Measurements from ENCODE around the gene HSPB9. TPM values are rescaled to one million over a fixed set of nuclear protein-coding genes. Genes with fewer than 3 reads are reported as not detected.

HSPB9 gene
- total RNA-seq, 4 donors from 2014 or later: 0.14 TPM; not detected in 3

- H3K9me3 ChIP-seq: no peaks in the 10 kb centered on the region
- 84 to 93% methylated on average over 6 to 13 of the region's 13 CpGs for WGBS, 2 donors (ENCODE audit: low coverage in 1 of 2)
- intact Hi-C loops (cut with DNase I; ENCODE audit: low total_unique reads) (no loop called here), in situ Hi-C loops (cut with MboI; ENCODE audit: low pct_ligation_motif_present in 1 of 4, low pct_unique_long_range_greater_than_20kb in 1 of 4, low sequenced_read_pairs in 3 of 4) (no loop called here)
- H3K36me3 ChIP-seq: peaks cover 0 to 11% (median 2%) of the 10 kb centered on the region in 4 donors
- no peak for TF ChIP-seq POLR2A (IDR thresholded peaks at IDR 0.05)
- H3K4me3 ChIP-seq: no peak overlapping the region
- H3K4me1 ChIP-seq: peaks cover 0 to 34% (median 5%) of the 10 kb centered on the region in 4 donors
- no peak for DNase-seq
- no peaks in the 10 kb centered on the region for H3K27me3 ChIP-seq
- no peak overlapping the region for H3K27ac ChIP-seq
Measured at GRCh38 chr17:42146911-42147607, 24.5 kb downstream of the HSPB9 start.

- H3K36me3 ChIP-seq: peaks cover 0 to 3% (median 0%) of the 10 kb centered on the region in 4 donors
- in situ Hi-C loops (cut with MboI; ENCODE audit: low pct_ligation_motif_present in 1 of 4, low pct_unique_long_range_greater_than_20kb in 1 of 4, low sequenced_read_pairs in 3 of 4): no loop called here
- intact Hi-C loops (cut with DNase I; ENCODE audit: low total_unique reads): no loop called here
- no peak for TF ChIP-seq POLR2AphosphoS5 (IDR thresholded peaks at IDR 0.05)
- TF ChIP-seq CTCF (IDR thresholded peaks at IDR 0.05): no peak
- TF ChIP-seq POLR2A (IDR thresholded peaks at IDR 0.05): no peak
- no peak for TF ChIP-seq EP300 (IDR thresholded peaks at IDR 0.05; ENCODE audit: low read depth)
- H3K4me1 ChIP-seq: peaks cover 14 to 39% (median 22%) of the 10 kb centered on the region in 4 donors
- H3K9me3 ChIP-seq: no peaks in the 10 kb centered on the region
- no peaks in the 10 kb centered on the region for H3K27me3 ChIP-seq
- peak overlapping the region; percentile 75 to 92 (median 88) for H3K27ac ChIP-seq
- peak overlapping the region; percentile 79 to 91 (median 88) for H3K4me3 ChIP-seq
- 5 to 6% methylated on average over 8 to 15 of the region's 15 CpGs for WGBS, 2 donors (ENCODE audit: low coverage in 1 of 2)
- DNase-seq: no peak
Measured at GRCh38 chr17:42153919-42154742, 31.5 kb downstream of the HSPB9 start.

GRCh38 chr17:42155614-42156045, 33.0 kb downstream of the HSPB9 start:
- 59 to 69% methylated on average over 6 to 17 of the region's 17 CpGs for WGBS, 2 donors (ENCODE audit: low coverage in 1 of 2)
- peaks cover 0 to 3% (median 0%) of the 10 kb centered on the region in 4 donors for H3K36me3 ChIP-seq
- intact Hi-C loops (cut with DNase I; ENCODE audit: low total_unique reads) (no loop called here), in situ Hi-C loops (cut with MboI; ENCODE audit: low pct_ligation_motif_present in 1 of 4, low pct_unique_long_range_greater_than_20kb in 1 of 4, low sequenced_read_pairs in 3 of 4) (no loop called here)
- H3K4me1 ChIP-seq: peaks cover 12 to 37% (median 22%) of the 10 kb centered on the region in 4 donors
- H3K9me3 ChIP-seq: no peaks in the 10 kb centered on the region
- H3K4me3 ChIP-seq: peak overlapping the region in 3 of 4 donors; percentile 31 to 91 (median 79)
- peak overlapping the region in 2 of 4 donors; percentile 74 to 91 for H3K27ac ChIP-seq
- H3K27me3 ChIP-seq: no peaks in the 10 kb centered on the region
- no peak for DNase-seq
- TF ChIP-seq CTCF (IDR thresholded peaks at IDR 0.05): no peak
- no peak for TF ChIP-seq POLR2AphosphoS5 (IDR thresholded peaks at IDR 0.05)
- TF ChIP-seq POLR2A (IDR thresholded peaks at IDR 0.05): no peak
- no peak for TF ChIP-seq EP300 (IDR thresholded peaks at IDR 0.05; ENCODE audit: low read depth)

GRCh38 chr17:42159796-42160530, 37.4 kb downstream of the HSPB9 start:
- TF ChIP-seq POLR2A (IDR thresholded peaks at IDR 0.05) (no peak), POLR2AphosphoS5 (IDR thresholded peaks at IDR 0.05) (no peak), EP300 (IDR thresholded peaks at IDR 0.05; ENCODE audit: low read depth) (no peak), CTCF (IDR thresholded peaks at IDR 0.05) (no peak)
- 75 to 83% methylated on average over 1 to 14 of the region's 14 CpGs for WGBS, 2 donors (ENCODE audit: low coverage in 1 of 2)
- intact Hi-C loops (cut with DNase I; ENCODE audit: low total_unique reads): no loop called here
- in situ Hi-C loops (cut with MboI; ENCODE audit: low pct_ligation_motif_present in 1 of 4, low pct_unique_long_range_greater_than_20kb in 1 of 4, low sequenced_read_pairs in 3 of 4): no loop called here
- H3K9me3 ChIP-seq: no peaks in the 10 kb centered on the region
- H3K27ac ChIP-seq: no peak overlapping the region
- H3K36me3 ChIP-seq: no peaks in the 10 kb centered on the region
- no peak overlapping the region for H3K4me3 ChIP-seq
- DNase-seq: no peak
- peaks cover 0 to 4% (median 2%) of the 10 kb centered on the region in 4 donors for H3K4me1 ChIP-seq
- no peaks in the 10 kb centered on the region for H3K27me3 ChIP-seq

Data from transverse colon (tissue), 4 donors.